Hepatocyte (in vitro differentiated cells): Measurements from ENCODE around the gene CD82. TPM values are rescaled to one million over a fixed set of nuclear protein-coding genes. Genes with fewer than 3 reads are reported as not detected.

Source experiments
- DNase-seq: peaks from one replicate; pipeline ENCODE4 v3.0.0-alpha.2; 2016; ENCODE audit warnings: low spot score
- H2AFZ ChIP-seq: fragments of 200-600 bp; sonication (generic); 2 replicates; pipeline ENCODE4 v1.6.0; 2016; ENCODE audit warnings: antibody characterized with exemption, mild to moderate bottlenecking
- H3K27ac ChIP-seq: fragments of 200-600 bp; sonication (generic); 2 replicates; pipeline ENCODE4 v1.5.1; 2016; ENCODE audit warnings: mild to moderate bottlenecking
- H3K27me3 ChIP-seq: fragments of 200-600 bp; sonication (generic); 2 replicates; pipeline ENCODE4 v1.6.1; 2016
- H3K36me3 ChIP-seq: fragments of 200-600 bp; sonication (generic); replicated peaks from 2 replicates; pipeline ENCODE4 v1.5.1; 2016; ENCODE audit warnings: low read depth; ENCODE audit not compliant: insufficient read depth
- H3K4me1 ChIP-seq: fragments of 200-600 bp; sonication (generic); 2 replicates; pipeline ENCODE4 v1.5.1; 2016; ENCODE audit warnings: mild to moderate bottlenecking, moderate library complexity; ENCODE audit not compliant: insufficient read depth
- H3K4me2 ChIP-seq: fragments of 200-600 bp; sonication (generic); 2 replicates; pipeline ENCODE4 v1.6.0; 2016
- H3K4me3 ChIP-seq: fragments of 200-600 bp; sonication (generic); 2 replicates; pipeline ENCODE4 v1.5.1; 2016; ENCODE audit warnings: mild to moderate bottlenecking
- H3K79me2 ChIP-seq: fragments of 200-600 bp; sonication (generic); 2 replicates; pipeline ENCODE4 v1.6.0; 2017; ENCODE audit warnings: mild to moderate bottlenecking
- H3K9me2 ChIP-seq: fragments of 200-600 bp; sonication (generic); replicated peaks from 2 replicates; pipeline ENCODE4 v1.6.0; 2017; ENCODE audit warnings: mild to moderate bottlenecking; ENCODE audit not compliant: insufficient read depth
- H3K9me3 ChIP-seq: fragments of 200-600 bp; sonication (generic); 2 replicates; pipeline ENCODE4 v1.5.1; 2016; ENCODE audit warnings: low read depth, mild to moderate bottlenecking
- H4K20me1 ChIP-seq: fragments of 200-600 bp; sonication (generic); 2 replicates; pipeline ENCODE4 v1.6.0; 2016; ENCODE audit warnings: mild to moderate bottlenecking; ENCODE audit not compliant: insufficient read depth, poor library complexity, severe bottlenecking
- EZH2 ChIP-seq: fragments of 200-600 bp; sonication (generic); IDR thresholded peaks from 2 replicates; pipeline ENCODE4 v1.6.1; 2016; ENCODE audit warnings: antibody characterized with exemption, mild to moderate bottlenecking, borderline replicate concordance
- EZH2phosphoT487 ChIP-seq: fragments of 200-600 bp; sonication (generic); IDR thresholded peaks from one replicate; pipeline ENCODE4 v1.6.1; 2018; ENCODE audit warnings: antibody characterized with exemption, mild to moderate bottlenecking, low read depth, moderate library complexity; ENCODE audit not compliant: unreplicated experiment, severe bottlenecking
- WGBS: methylation state at CpG from one replicate; pipeline ENCODE4 v1.1.6; 2016; ENCODE audit warnings: low lambda C conversion rate; ENCODE audit errors: missing lambda C conversion rate; 5-methylcytosine and 5-hydroxymethylcytosine counted together
- polyA plus RNA-seq: library from polyadenylated mRNA; unstranded; fragments of >200 nt; fragmentation: Nextera tagmentation; extraction: Ambion mirVana; gene quantifications from 2 replicates; pipeline ENCODE4 v1.2.1, GENCODE V29; 2016
- total RNA-seq: library from RNA; depleted of rRNA; stranded (reverse); fragments of >200 nt; gene quantifications from 2 replicates; pipeline ENCODE4 v1.2.3, GENCODE V29; 2014
- TF ChIP-seq, protein P1 (sequence below): fragments of 200-600 bp; sonication (generic); IDR thresholded peaks from 2 replicates; pipeline ENCODE4 v1.5.1; 2016; ENCODE audit warnings: antibody characterized with exemption, mild to moderate bottlenecking; ENCODE audit not compliant: poor library complexity

Gene CD82
- total and polyA plus RNA-seq, 2 experiments from 2014 or later = 38.7 to 157 TPM

DNA sequence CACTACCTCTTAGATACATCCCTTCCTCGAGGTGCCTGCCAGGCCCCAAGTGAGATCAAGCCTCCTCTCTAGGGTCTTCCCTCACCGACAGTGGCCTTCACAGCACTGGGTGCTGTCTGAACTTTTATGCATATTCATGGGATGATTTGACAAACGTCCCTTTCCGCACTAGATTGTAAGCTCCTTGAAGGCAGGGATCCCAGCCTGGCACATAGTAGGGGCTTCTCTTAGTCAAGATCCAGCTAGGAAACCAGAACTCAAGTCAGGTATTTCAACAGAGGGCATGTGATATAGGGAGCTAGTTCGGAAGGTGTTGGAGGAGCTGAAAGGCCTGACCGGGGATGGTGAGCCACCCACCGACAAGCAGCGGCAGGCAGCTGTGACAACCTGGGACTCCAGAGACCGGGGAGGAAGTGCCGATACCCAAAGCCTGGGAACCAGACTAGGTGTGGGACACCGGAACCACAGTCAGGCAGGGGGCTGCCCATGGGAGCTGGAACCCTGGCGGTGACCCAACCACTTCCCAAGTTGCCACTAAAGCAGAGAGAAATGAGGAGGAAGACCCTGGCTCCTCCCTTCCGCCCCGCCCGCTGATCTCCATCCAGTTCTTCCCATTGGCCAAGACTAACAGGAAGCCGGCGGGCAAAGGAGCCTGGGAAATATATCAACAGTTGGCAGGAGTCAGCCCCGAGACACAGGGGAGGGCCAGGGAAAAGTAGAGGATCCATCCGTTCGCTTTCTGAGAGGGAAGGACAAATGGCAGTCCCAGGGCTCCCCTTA is 39.8 kb upstream of the CD82 start:
- no peak for TF ChIP-seq EZH2phosphoT487
- no peak for TF ChIP-seq EZH2
- TF ChIP-seq, protein P1, sequence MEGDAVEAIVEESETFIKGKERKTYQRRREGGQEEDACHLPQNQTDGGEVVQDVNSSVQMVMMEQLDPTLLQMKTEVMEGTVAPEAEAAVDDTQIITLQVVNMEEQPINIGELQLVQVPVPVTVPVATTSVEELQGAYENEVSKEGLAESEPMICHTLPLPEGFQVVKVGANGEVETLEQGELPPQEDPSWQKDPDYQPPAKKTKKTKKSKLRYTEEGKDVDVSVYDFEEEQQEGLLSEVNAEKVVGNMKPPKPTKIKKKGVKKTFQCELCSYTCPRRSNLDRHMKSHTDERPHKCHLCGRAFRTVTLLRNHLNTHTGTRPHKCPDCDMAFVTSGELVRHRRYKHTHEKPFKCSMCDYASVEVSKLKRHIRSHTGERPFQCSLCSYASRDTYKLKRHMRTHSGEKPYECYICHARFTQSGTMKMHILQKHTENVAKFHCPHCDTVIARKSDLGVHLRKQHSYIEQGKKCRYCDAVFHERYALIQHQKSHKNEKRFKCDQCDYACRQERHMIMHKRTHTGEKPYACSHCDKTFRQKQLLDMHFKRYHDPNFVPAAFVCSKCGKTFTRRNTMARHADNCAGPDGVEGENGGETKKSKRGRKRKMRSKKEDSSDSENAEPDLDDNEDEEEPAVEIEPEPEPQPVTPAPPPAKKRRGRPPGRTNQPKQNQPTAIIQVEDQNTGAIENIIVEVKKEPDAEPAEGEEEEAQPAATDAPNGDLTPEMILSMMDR = no peak

DNA sequence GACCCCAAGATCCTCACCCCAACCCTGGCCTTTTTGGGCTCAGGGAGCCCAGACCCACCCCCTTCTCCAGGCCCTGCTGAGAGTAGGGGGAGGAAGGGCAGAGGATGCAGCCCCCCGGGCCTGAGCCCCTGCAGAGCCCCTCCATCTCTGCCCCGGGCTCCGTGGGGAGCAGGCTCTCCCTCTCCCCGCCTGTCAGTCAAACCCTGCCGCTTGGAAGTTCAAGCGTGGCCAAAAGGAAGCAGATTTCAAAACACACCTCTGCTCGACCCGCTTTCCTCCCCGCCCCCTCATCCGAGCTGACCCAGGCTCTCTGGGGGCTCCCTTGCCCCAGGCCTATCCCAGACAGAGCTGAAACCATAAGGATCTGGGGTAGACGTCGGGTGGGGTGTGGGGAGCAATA is 39.0 kb upstream of the CD82 start:
- H3K27ac ChIP-seq = no peak overlapping the region
- TF ChIP-seq EZH2phosphoT487 (no peak), EZH2 (no peak)
- TF ChIP-seq, protein P1 = no peak
- H4K20me1 ChIP-seq = no peaks in the 10 kb centered on the region
- no peak overlapping the region for H2AFZ ChIP-seq
- 81% methylated on average over 9 of the region's 12 CpGs for WGBS
- no peaks in the 10 kb centered on the region for H3K27me3 ChIP-seq
- H3K79me2 ChIP-seq = no peaks in the 10 kb centered on the region
- no peak for DNase-seq
- H3K4me1 ChIP-seq = peaks cover 6% of the 10 kb centered on the region
- H3K4me3 ChIP-seq = no peak overlapping the region
- no peak overlapping the region for H3K4me2 ChIP-seq
- H3K9me2 ChIP-seq = no peaks in the 10 kb centered on the region
- H3K36me3 ChIP-seq = no peaks in the 10 kb centered on the region
- no peaks in the 10 kb centered on the region for H3K9me3 ChIP-seq

More for the DNA sequence above, 39.8 kb upstream of the CD82 start:
- no peak for DNase-seq
- Histone ChIP-seq H3K36me3 (no peaks in the 10 kb centered on the region), H3K9me2 (no peaks in the 10 kb centered on the region), H3K4me1 (peaks cover 6% of the 10 kb centered on the region), H3K9me3 (no peaks in the 10 kb centered on the region), H3K27ac (no peak overlapping the region), H4K20me1 (no peaks in the 10 kb centered on the region), H2AFZ (no peak overlapping the region), H3K4me3 (no peak overlapping the region), H3K27me3 (no peaks in the 10 kb centered on the region), H3K4me2 (no peak overlapping the region), H3K79me2 (no peaks in the 10 kb centered on the region)
- 90% methylated on average over 20 of the region's 20 CpGs for WGBS

DNA sequence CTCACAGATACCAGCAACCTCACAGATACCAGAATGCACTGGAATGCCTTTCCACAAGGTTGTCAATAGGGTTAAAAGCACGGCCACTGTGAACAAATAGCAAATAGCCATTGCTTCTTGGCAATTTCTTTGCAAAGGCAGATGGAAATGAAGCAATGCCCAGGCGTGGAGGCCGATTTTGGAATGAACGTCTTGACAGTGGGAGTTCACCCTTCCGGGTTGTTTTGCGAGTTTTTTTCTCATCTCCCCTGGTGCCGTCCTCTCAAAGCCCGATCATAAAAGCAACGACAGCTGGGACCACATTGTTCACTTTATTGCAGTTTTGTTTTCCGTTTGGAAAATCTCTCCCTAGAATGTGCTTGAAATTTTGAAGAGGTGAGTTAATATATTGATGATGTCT is 38.0 kb upstream of the CD82 start:
- Histone ChIP-seq H3K27ac (no peak overlapping the region), H4K20me1 (no peaks in the 10 kb centered on the region), H3K36me3 (no peaks in the 10 kb centered on the region), H3K9me3 (no peaks in the 10 kb centered on the region), H3K9me2 (no peaks in the 10 kb centered on the region), H2AFZ (no peak overlapping the region), H3K27me3 (no peaks in the 10 kb centered on the region), H3K79me2 (no peaks in the 10 kb centered on the region), H3K4me3 (no peak overlapping the region), H3K4me2 (no peak overlapping the region), H3K4me1 (peaks cover 6% of the 10 kb centered on the region)
- 45% methylated on average over 10 of the region's 10 CpGs for WGBS
- TF ChIP-seq EZH2 = no peak
- no peak for TF ChIP-seq EZH2phosphoT487
- TF ChIP-seq, protein P1 = no peak
- DNase-seq = no peak
